ENCODE results near the gene EPHB6. TPM values are rescaled to one million over a fixed set of nuclear protein-coding genes. Genes with fewer than 3 reads are reported as not detected.

EPHB6 gene
- total RNA-seq, 1 donor from 2014 or later, result 3.3 TPM

DNA sequence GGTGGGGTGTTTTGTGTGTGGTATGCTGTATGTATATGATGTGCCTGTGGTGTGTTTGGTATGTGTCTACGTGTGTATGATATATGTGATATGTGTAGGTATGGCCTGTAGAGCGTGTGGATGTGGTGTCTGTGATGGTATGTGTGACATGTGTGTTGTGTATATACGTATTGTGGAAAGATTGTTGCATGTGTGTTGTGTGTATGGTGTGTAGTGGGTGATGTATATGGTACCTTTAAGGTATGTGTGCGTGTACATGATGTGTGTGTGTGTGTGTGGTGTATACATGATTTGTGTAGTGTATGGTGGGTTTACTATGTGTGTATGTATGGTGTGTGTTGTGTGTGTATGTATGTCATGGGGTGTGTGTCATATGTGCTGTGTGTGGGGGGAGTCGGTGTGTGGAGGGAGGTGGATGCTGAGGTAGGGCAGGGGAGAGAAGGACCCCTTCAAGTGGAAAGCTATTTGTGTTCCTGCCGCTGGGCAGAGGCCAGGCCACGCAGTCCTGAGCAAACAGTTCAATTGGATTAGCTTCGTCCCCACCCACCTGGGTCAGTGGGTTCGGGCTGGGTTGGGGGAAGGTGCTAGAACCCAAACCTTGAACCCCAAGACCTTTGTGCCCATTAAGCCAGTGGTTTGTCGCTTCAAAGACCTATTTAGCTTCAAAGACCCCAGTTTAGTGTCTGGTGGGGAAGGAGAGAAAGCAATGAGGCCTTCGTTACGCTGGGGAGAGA lies 32.6 kb downstream of the EPHB6 start:
- H3K27me3 ChIP-seq (ENCODE audit: control insufficient read depth, insufficient read depth, low read length), result no peaks in the 10 kb centered on the region
- TF ChIP-seq, protein P1, sequence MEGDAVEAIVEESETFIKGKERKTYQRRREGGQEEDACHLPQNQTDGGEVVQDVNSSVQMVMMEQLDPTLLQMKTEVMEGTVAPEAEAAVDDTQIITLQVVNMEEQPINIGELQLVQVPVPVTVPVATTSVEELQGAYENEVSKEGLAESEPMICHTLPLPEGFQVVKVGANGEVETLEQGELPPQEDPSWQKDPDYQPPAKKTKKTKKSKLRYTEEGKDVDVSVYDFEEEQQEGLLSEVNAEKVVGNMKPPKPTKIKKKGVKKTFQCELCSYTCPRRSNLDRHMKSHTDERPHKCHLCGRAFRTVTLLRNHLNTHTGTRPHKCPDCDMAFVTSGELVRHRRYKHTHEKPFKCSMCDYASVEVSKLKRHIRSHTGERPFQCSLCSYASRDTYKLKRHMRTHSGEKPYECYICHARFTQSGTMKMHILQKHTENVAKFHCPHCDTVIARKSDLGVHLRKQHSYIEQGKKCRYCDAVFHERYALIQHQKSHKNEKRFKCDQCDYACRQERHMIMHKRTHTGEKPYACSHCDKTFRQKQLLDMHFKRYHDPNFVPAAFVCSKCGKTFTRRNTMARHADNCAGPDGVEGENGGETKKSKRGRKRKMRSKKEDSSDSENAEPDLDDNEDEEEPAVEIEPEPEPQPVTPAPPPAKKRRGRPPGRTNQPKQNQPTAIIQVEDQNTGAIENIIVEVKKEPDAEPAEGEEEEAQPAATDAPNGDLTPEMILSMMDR (IDR thresholded peaks at IDR 0.05; ENCODE audit: insufficient read depth, low read length, poor library complexity, severe bottlenecking), result no peak
- H3K36me3 ChIP-seq (ENCODE audit: control insufficient read depth, insufficient read depth, low read length), result no peaks in the 10 kb centered on the region
- no peak overlapping the region for H3K4me3 ChIP-seq (ENCODE audit: low read depth, low read length)
- no peak for DNase-seq (ENCODE audit: low read depth)

DNA sequence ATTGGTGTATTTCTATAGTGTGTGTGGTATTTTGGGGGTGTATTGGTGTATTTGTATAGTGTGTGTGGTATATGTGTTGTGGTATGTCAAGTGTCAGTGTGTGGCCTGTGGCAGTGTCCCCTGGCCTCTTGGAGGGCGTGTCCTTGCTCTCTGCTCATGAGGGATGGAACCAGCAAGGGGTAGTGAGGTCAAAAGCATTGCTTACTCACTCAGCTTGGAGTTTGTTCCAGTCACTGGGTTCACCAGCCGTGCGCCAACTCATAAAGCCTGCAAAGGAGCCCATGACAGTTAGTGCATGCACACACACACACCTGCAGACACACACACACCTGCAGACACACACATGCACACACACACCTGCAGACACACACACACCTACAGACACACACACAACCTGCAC lies 34.9 kb downstream of the EPHB6 start:
- no peak overlapping the region for H3K4me3 ChIP-seq (ENCODE audit: low read depth, low read length)
- H3K27me3 ChIP-seq (ENCODE audit: control insufficient read depth, insufficient read depth, low read length), result no peaks in the 10 kb centered on the region
- no peaks in the 10 kb centered on the region for H3K36me3 ChIP-seq (ENCODE audit: control insufficient read depth, insufficient read depth, low read length)
- TF ChIP-seq, protein P1 (IDR thresholded peaks at IDR 0.05; ENCODE audit: insufficient read depth, low read length, poor library complexity, severe bottlenecking), result no peak
- no peak for DNase-seq (ENCODE audit: low read depth)

DNA sequence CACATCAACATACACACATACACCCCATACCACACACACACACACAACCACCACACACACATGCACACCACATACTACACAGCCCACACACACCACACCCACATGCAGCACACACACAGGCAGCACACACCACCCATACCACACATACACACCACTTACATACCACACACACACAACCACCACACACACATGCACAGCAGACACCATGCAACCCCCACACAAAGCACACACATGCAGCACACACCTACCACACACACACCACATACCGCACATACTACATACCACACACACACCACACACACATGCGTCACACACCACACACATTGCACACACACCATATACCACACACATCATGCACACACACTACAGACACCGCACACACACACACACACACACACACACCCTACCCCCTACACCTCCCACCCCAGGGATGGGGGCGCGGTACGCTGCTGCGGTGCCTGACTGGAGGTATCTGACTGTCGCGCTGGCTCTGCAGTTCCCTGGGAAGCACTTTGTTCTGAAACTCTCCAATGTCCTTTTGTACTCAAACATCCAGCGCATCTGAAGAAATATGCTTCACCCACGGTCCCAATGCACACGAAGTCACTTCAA lies 36.1 kb downstream of the EPHB6 start:
- no peak overlapping the region for H3K4me3 ChIP-seq (ENCODE audit: low read depth, low read length)

DNA sequence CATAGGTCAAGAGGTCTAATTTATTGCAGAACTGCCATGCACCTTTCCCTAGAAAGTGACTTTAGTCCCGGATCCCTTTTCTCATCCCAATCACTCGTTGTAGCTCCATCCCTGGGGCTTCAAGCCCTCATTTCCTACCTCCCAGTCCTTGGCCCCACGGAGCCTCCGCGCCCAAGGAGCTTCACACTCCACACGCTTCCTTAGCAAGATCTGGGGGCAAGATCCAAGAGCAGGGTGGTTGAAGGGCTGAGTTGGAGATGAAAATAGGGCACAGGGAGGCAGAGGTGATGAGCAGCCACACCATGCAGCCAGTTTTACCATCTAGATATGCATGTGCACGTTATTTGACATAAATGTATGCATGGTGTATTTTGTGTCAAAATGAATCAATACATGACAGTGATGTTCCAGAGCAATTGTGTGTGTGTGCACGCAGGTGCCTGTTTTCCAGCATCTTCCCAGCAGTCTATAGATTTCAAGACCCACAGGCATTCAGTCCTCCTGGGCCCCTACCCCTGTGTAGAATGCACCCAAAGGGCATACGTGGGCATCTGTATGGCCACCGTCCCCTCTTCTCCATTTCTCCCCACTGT lies 36.7 kb downstream of the EPHB6 start:
- Histone ChIP-seq H3K27me3 (ENCODE audit: control insufficient read depth, insufficient read depth, low read length) (no peaks in the 10 kb centered on the region), H3K36me3 (ENCODE audit: control insufficient read depth, insufficient read depth, low read length) (no peaks in the 10 kb centered on the region), H3K4me3 (ENCODE audit: low read depth, low read length) (no peak overlapping the region)
- DNase-seq (ENCODE audit: low read depth), result no peak
- TF ChIP-seq, protein P1 (IDR thresholded peaks at IDR 0.05; ENCODE audit: insufficient read depth, low read length, poor library complexity, severe bottlenecking), result no peak

More for the DNA sequence above, 36.1 kb downstream of the EPHB6 start:
- Histone ChIP-seq H3K27me3 (ENCODE audit: control insufficient read depth, insufficient read depth, low read length) (no peaks in the 10 kb centered on the region), H3K36me3 (ENCODE audit: control insufficient read depth, insufficient read depth, low read length) (no peaks in the 10 kb centered on the region)
- TF ChIP-seq, protein P1 (IDR thresholded peaks at IDR 0.05; ENCODE audit: insufficient read depth, low read length, poor library complexity, severe bottlenecking), result no peak
- DNase-seq (ENCODE audit: low read depth), result no peak

DNA sequence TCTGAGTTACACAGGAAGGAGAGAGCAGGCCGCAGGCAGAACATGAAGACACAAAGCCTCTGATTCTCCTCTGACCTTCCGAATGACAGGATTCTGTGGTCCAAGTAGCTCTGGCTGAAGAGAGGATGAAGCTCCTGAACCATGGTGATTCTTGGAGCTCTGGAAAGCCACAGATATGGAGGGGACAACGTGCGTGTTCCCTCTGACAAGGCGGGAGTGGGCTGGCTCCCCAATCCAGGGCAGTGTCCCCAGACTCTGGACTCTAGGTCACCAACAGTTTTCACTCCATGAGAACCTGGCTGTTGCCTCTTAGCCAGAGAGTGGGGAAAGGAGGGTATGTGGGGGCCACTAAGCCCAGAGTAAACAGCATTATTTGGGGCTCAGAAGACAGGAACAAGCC lies 38.1 kb downstream of the EPHB6 start:
- H3K4me3 ChIP-seq (ENCODE audit: low read depth, low read length), result no peak overlapping the region
- no peaks in the 10 kb centered on the region for H3K36me3 ChIP-seq (ENCODE audit: control insufficient read depth, insufficient read depth, low read length)
- no peaks in the 10 kb centered on the region for H3K27me3 ChIP-seq (ENCODE audit: control insufficient read depth, insufficient read depth, low read length)
- TF ChIP-seq, protein P1 (IDR thresholded peaks at IDR 0.05; ENCODE audit: insufficient read depth, low read length, poor library complexity, severe bottlenecking), result no peak
- no peak for DNase-seq (ENCODE audit: low read depth)

Data from kidney epithelial cell (primary cell).